Endodermal cell (in vitro differentiated cells): ENCODE measurements around the gene SPPL2C. TPM values are rescaled to one million over a fixed set of nuclear protein-coding genes. Genes with fewer than 3 reads are reported as not detected.

Source experiments
- DNase-seq: peaks from one replicate; pipeline ENCODE4 v3.0.0-alpha.2; 2017
- H3K27ac ChIP-seq: 2 replicates; pipeline ENCODE4 v1.5.1; 2013; ENCODE audit warnings: mild to moderate bottlenecking, low read depth, low read length, moderate library complexity
- H3K27me3 ChIP-seq: 2 replicates; pipeline ENCODE4 v1.6.1; 2013; ENCODE audit warnings: mild to moderate bottlenecking, low read length, moderate library complexity; ENCODE audit not compliant: insufficient read depth, control insufficient read depth, poor library complexity, severe bottlenecking
- H3K36me3 ChIP-seq: 2 replicates; pipeline ENCODE4 v1.7.0; 2013; ENCODE audit warnings: mild to moderate bottlenecking, low read length, moderate library complexity; ENCODE audit not compliant: control insufficient read depth, insufficient read depth
- H3K4me1 ChIP-seq: one replicate; pipeline ENCODE4 v1.7.0; 2013; ENCODE audit warnings: low read length; ENCODE audit not compliant: control insufficient read depth, insufficient read depth
- H3K4me3 ChIP-seq: 2 replicates; pipeline ENCODE4 v1.5.1; 2013; ENCODE audit warnings: mild to moderate bottlenecking, low read length, moderate library complexity
- H3K9ac ChIP-seq: 2 replicates; pipeline ENCODE4 v1.6.1; 2013; ENCODE audit warnings: mild to moderate bottlenecking, low read length, moderate library complexity; ENCODE audit not compliant: poor library complexity, severe bottlenecking; ENCODE audit errors: extremely low read depth
- H3K9me3 ChIP-seq: 2 replicates; pipeline ENCODE4 v1.6.1; 2013; ENCODE audit warnings: mild to moderate bottlenecking, low read length, moderate library complexity; ENCODE audit not compliant: control insufficient read depth
- H3K27ac Mint-ChIP-seq: 2 replicates; pipeline ENCODE4 v1.8.0; 2020; ENCODE audit warnings: mixed read lengths
- H3K27me3 Mint-ChIP-seq: 2 replicates; pipeline ENCODE4 v1.8.0; 2021; ENCODE audit warnings: mild to moderate bottlenecking, mixed read lengths; ENCODE audit not compliant: insufficient read depth
- H3K36me3 Mint-ChIP-seq: 2 replicates; pipeline ENCODE4 v1.8.0; 2020; ENCODE audit warnings: low read depth, mixed read lengths
- H3K4me1 Mint-ChIP-seq: 2 replicates; pipeline ENCODE4 v1.8.0; 2020; ENCODE audit warnings: mixed read lengths
- H3K4me3 Mint-ChIP-seq: 2 replicates; pipeline ENCODE4 v1.8.0; 2020; ENCODE audit warnings: mild to moderate bottlenecking, moderate library complexity, mixed read lengths
- H3K9me3 Mint-ChIP-seq: 2 replicates; pipeline ENCODE4 v1.8.0; 2020; ENCODE audit warnings: mild to moderate bottlenecking, mixed read lengths
- CTCF ChIP-seq: fragments of 200-600 bp; sonication (generic); conservative IDR thresholded peaks from 2 replicates; pipeline ENCODE4 v1.5.0; 2021; ENCODE audit warnings: antibody characterized with exemption, mild to moderate bottlenecking
- WGBS, 2 experiments: methylation state at CpG; one replicate each; pipeline versions ENCODE4 v1.1.5 to v1.1.7; 2013; ENCODE audit warnings: missing lambda C conversion rate in 2 of 2, mixed read lengths in 1 of 2; ENCODE audit not compliant: insufficient coverage in 1 of 2, insufficient read length in 1 of 2; 5-methylcytosine and 5-hydroxymethylcytosine counted together
- total RNA-seq, 2 donors: library from RNA; stranded (reverse); fragmentation: NEBNext Ultra II Directional in 1 of 2; extraction: Animal tissue kit (Norgen Biotek cat#: 25700) in 1 of 2; gene quantifications; 2 replicates in 1 of 2; 3 replicates in 1 of 2; pipeline ENCODE4 v1.2.1, GENCODE V29; 2021

Gene SPPL2C
- total RNA-seq, 2 donors from 2014 or later: not detected

DNA sequence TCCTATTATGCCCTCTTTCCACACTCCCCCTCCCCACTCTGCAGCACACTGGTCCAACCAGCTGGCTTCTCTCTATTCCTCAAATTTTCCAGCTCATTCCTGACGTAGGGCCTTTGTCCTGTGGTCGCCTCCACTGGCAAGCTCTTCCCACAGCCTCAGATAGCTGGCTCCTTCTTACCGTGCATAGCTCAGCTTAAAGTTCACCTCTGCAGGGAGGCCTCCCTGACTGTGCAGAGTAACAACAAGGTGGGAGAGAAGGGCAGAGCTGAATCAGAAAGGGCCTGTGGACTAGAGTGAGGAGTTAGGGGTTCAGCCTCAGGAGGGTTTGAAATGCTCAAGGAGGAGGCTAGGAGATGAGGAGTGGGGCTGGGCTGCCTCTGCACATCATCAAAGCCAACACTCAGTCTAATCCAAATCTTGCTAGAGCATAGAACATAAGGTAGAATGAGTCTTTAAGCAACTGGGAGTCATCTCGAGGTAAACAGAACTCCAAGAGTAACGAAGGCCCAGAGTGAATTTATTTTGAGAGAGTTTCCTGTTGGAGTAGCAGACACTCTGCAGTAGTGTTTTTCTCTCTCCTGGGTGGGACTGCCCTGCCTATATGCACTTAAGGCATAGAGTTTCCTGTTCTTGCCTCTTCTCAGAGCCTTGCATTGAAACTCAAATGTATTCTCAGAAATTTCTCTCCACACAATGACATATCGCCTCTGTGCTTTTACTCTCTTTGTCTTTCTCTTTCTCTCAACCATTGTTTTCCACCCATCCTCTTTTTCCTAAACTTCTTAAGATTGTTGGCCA is 19.4 kb downstream of the SPPL2C start:
- Mint-ChIP-seq H3K36me3 (no peaks in the 10 kb centered on the region), H3K27ac (no peak overlapping the region), H3K4me3 (no peak overlapping the region), H3K4me1 (peaks cover 14% of the 10 kb centered on the region), H3K9me3 (no peaks in the 10 kb centered on the region), H3K27me3 (peaks cover 11% of the 10 kb centered on the region)
- H3K36me3 ChIP-seq: no peaks in the 10 kb centered on the region
- H3K4me1 ChIP-seq: no peaks in the 10 kb centered on the region
- TF ChIP-seq CTCF: no peak
- DNase-seq: no peak
- no peaks in the 10 kb centered on the region for H3K9me3 ChIP-seq
- no peak overlapping the region for H3K9ac ChIP-seq
- WGBS, 2 experiments: 81 to 84% methylated on average over 6 of the region's 6 CpGs
- H3K27ac ChIP-seq: no peak overlapping the region
- H3K27me3 ChIP-seq: no peaks in the 10 kb centered on the region
- H3K4me3 ChIP-seq: no peak overlapping the region

DNA sequence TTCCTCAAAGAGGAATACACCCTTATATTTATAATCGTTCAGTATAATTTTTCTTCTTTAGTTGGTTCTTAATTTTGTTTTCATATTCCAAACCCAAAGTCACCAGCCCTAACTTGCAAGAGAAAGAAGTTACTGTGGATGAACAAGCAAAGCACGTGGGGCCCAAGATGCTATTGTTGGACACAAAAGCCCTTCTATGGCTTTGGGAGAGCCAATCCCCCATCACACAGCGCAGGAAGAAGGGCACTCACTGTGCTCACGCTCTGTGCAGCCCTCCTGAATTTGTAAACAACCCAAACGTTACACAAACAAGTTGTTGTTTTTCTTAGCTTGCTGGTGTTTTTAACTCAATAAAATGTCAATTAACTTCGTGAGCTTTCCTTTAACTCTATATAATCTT is 22.5 kb downstream of the SPPL2C start:
- no peak overlapping the region for H3K27ac ChIP-seq
- no peak overlapping the region for H3K27ac Mint-ChIP-seq
- peaks cover 3% of the 10 kb centered on the region for H3K27me3 Mint-ChIP-seq
- no peaks in the 10 kb centered on the region for H3K36me3 ChIP-seq
- no peak for TF ChIP-seq CTCF
- no peaks in the 10 kb centered on the region for H3K9me3 ChIP-seq
- no peak overlapping the region for H3K9ac ChIP-seq
- DNase-seq: no peak
- H3K36me3 Mint-ChIP-seq: no peaks in the 10 kb centered on the region
- H3K4me3 ChIP-seq: no peak overlapping the region
- WGBS, 2 experiments: 92% methylated on average over 5 to 6 of the region's 6 CpGs
- H3K4me1 ChIP-seq: no peaks in the 10 kb centered on the region
- no peak overlapping the region for H3K4me3 Mint-ChIP-seq
- H3K27me3 ChIP-seq: no peaks in the 10 kb centered on the region
- H3K4me1 Mint-ChIP-seq: peaks cover 27% of the 10 kb centered on the region
- no peaks in the 10 kb centered on the region for H3K9me3 Mint-ChIP-seq

GRCh38 chr17:45867702-45868101 is 23.0 kb downstream of the SPPL2C start:
- H3K9me3 ChIP-seq: no peaks in the 10 kb centered on the region
- H3K36me3 ChIP-seq: no peaks in the 10 kb centered on the region
- no peaks in the 10 kb centered on the region for H3K27me3 ChIP-seq
- Mint-ChIP-seq H3K36me3 (no peaks in the 10 kb centered on the region), H3K9me3 (no peaks in the 10 kb centered on the region), H3K4me1 (peaks cover 27% of the 10 kb centered on the region), H3K27me3 (peaks cover 2% of the 10 kb centered on the region), H3K4me3 (no peak overlapping the region), H3K27ac (no peak overlapping the region)
- H3K4me1 ChIP-seq: no peaks in the 10 kb centered on the region
- H3K27ac ChIP-seq: no peak overlapping the region
- TF ChIP-seq CTCF: no peak
- WGBS, 2 experiments: 74 to 79% methylated on average over 7 to 8 of the region's 8 CpGs
- peak; percentile 63 for DNase-seq
- H3K9ac ChIP-seq: no peak overlapping the region
- no peak overlapping the region for H3K4me3 ChIP-seq
